ENCODE data around the gene LAGE3. TPM values are rescaled to one million over a fixed set of nuclear protein-coding genes. Genes with fewer than 3 reads are reported as not detected.

Gene LAGE3
- total and polyA plus RNA-seq, 2 of the 8 experiments (the other 6 are each of a cell fraction or from before 2014, with no cell fraction given) = 44.5 to 102 TPM

GRCh38 chrX:154469114-154469513, 10.0 kb downstream of the LAGE3 start (continued):
- TF ChIP-seq CHD7 (IDR thresholded peaks at IDR 0.05; ENCODE audit: insufficient replicate concordance, low read length) = no peak
- no peak for TF ChIP-seq BCL11A (IDR thresholded peaks at IDR 0.05; ENCODE audit: low read depth in 2 of 2, low read length in 2 of 2)
- TF ChIP-seq YY1 (IDR thresholded peaks at IDR 0.05; ENCODE audit: low read depth, low read length) = no peak
- TF ChIP-seq KDM5A (IDR thresholded peaks at IDR 0.05; ENCODE audit: low read length) = no peak
- TF ChIP-seq SRF (IDR thresholded peaks at IDR 0.05; ENCODE audit: low read depth, low read length) = no peak
- no peak for TF ChIP-seq POLR2A (IDR thresholded peaks at IDR 0.05; ENCODE audit: control extremely low read depth in 1 of 2, low read depth in 2 of 2, low read length in 2 of 2)
- TF ChIP-seq EP300 (IDR thresholded peaks at IDR 0.05; ENCODE audit: borderline replicate concordance in 1 of 2, low read depth in 2 of 2, low read length in 2 of 2) = no peak
